HEK293 (cell line): ENCODE measurements around the gene TCEAL6.
"Not testable (repeated sequence)": the region's sequence is repeated elsewhere in the genome, so short reads cannot be mapped to it uniquely, and the experiment has no call there.

Source experiments
- CTCF ChIA-PET: fragments of 350-600 bp; formaldehyde crosslinking; extraction: SDS; loops from one replicate; lab custom pipeline; 2021; ENCODE audit warnings: antibody characterized with exemption; lab: Yijun Ruan, JAX
- POLR2A ChIA-PET: fragments of 300-600 bp; formaldehyde crosslinking; extraction: SDS; loops from one replicate; lab custom pipeline; 2020; ENCODE audit warnings: antibody characterized with exemption, inconsistent platforms; lab: Yijun Ruan, JAX
- H3K27ac ChIP-seq: fragments of 200-500 bp; sonication (Bioruptor generic); 2 replicates; pipeline ENCODE4 v1.5.1; 2014; ENCODE audit warnings: low read depth, low read length, control low read depth, inconsistent platforms; ENCODE audit errors: extremely low read depth
- H3K36me3 ChIP-seq, 2 experiments: fragments of 200-500 bp in 1 of 2; sonication (Bioruptor generic) in 1 of 2; 1 replicate in 1 of 2; 2 replicates in 1 of 2; pipeline ENCODE4 v1.5.1; 2014 to 2017; ENCODE audit warnings: inconsistent platforms in 2 of 2, low read length in 2 of 2; ENCODE audit not compliant: control insufficient read depth in 2 of 2, insufficient read depth in 1 of 2
- H3K4me1 ChIP-seq: fragments of 200-500 bp; sonication (Bioruptor generic); 2 replicates; pipeline ENCODE4 v1.5.1; 2014; ENCODE audit warnings: mild to moderate bottlenecking, low read length, inconsistent platforms; ENCODE audit not compliant: control insufficient read depth, insufficient read depth
- H3K4me3 ChIP-seq: 2 replicates; pipeline ENCODE4 v1.5.1; 2011; ENCODE audit warnings: low read depth, mild to moderate bottlenecking, control low read depth, low read length, moderate library complexity
- H3K9me3 ChIP-seq: fragments of 200-500 bp; sonication (Bioruptor generic); 2 replicates; pipeline ENCODE4 v1.5.1; 2014; ENCODE audit warnings: low read depth, low read length, inconsistent platforms; ENCODE audit not compliant: control insufficient read depth, insufficient read depth
- HOXC10 ChIP-seq: sonication (generic); formaldehyde crosslinking; IDR thresholded peaks from 2 replicates; pipeline ENCODE4 v1.8.1; 2023; ENCODE audit warnings: mild to moderate bottlenecking, missing genetic modification reagents
- TCF7L2 ChIP-seq: IDR thresholded peaks from 2 replicates; pipeline ENCODE4 v1.6.1; 2011; ENCODE audit warnings: low read depth, mild to moderate bottlenecking, inconsistent platforms, low read length, moderate library complexity, borderline replicate concordance
- ZNF138 ChIP-seq: fragments of 450-650 bp; formaldehyde crosslinking; IDR thresholded peaks from 2 replicates; pipeline ENCODE4 v1.5.1; 2016; ENCODE audit warnings: missing biosample characterization, missing genetic modification characterization, borderline replicate concordance
- ZNF654 ChIP-seq: fragments of 450-650 bp; formaldehyde crosslinking; IDR thresholded peaks from 2 replicates; pipeline ENCODE4 v1.5.1; 2016; ENCODE audit warnings: low read depth, missing biosample characterization, missing genetic modification characterization
- ZNF670 ChIP-seq: fragments of 450-650 bp; formaldehyde crosslinking; IDR thresholded peaks from 2 replicates; pipeline ENCODE4 v1.5.1; 2016; ENCODE audit warnings: missing biosample characterization, missing genetic modification characterization, low read depth
- TF ChIP-seq, protein P1 (sequence below): fragments of 450-650 bp; formaldehyde crosslinking; IDR thresholded peaks from 2 replicates; pipeline ENCODE4 v1.5.1; 2016; ENCODE audit warnings: missing biosample characterization, missing genetic modification characterization
- TF ChIP-seq, protein P2 (sequence below): fragments of 450-650 bp; formaldehyde crosslinking; IDR thresholded peaks from 2 replicates; pipeline ENCODE4 v1.5.1; 2016; ENCODE audit warnings: missing biosample characterization, missing genetic modification characterization

The TCEAL6 gene

DNA sequence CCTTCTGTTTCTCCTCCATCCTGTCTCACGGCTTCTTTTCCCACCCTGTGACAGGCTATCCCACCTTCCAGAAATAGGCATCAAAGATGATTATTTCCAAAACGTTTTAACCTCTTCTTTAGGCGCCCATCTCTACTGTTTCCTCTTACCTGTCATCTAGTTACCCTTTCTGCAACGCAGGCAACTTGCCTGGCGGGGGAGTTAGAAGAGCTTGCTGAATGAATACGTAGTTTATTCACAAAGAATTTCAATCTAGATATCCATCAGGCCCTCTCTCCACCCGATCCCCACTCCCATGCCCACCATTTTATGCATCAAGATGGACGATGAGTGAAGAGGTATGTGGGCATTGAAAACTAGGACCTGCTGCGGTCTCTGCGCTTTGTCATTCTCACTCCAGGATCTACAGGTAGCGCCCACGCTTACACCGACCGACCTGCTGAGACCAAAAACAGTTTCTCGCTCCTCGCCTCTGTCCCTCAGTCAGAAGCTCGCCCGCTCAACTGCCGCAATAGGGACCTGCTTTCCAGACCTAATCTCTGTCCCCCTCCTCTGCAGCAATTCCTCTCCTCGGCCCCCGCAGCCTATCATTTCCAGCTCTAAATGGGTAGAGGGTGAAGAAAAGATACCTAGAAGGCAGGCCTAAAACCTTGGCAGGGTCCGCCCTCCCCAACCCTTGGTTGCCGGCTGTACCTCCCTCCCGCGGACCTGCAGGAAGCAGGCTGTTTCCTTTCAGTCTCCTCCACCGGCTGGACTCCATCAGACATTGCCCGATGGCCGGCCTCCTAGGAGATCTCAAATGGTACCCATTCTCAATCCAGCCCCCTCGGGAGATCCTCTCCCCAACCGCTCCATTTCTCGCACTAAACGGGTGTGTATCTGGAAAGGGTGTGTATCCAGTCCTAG, 12.9 kb upstream of the TCEAL6 start (continued):
- TF ChIP-seq, protein P1, sequence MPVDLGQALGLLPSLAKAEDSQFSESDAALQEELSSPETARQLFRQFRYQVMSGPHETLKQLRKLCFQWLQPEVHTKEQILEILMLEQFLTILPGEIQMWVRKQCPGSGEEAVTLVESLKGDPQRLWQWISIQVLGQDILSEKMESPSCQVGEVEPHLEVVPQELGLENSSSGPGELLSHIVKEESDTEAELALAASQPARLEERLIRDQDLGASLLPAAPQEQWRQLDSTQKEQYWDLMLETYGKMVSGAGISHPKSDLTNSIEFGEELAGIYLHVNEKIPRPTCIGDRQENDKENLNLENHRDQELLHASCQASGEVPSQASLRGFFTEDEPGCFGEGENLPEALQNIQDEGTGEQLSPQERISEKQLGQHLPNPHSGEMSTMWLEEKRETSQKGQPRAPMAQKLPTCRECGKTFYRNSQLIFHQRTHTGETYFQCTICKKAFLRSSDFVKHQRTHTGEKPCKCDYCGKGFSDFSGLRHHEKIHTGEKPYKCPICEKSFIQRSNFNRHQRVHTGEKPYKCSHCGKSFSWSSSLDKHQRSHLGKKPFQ (tag by site-specific recombination), result no peak
- TF ChIP-seq HOXC10 (CRISPR knock-in tag) (no peak), ZNF670 (tag by site-specific recombination) (no peak)

DNA sequence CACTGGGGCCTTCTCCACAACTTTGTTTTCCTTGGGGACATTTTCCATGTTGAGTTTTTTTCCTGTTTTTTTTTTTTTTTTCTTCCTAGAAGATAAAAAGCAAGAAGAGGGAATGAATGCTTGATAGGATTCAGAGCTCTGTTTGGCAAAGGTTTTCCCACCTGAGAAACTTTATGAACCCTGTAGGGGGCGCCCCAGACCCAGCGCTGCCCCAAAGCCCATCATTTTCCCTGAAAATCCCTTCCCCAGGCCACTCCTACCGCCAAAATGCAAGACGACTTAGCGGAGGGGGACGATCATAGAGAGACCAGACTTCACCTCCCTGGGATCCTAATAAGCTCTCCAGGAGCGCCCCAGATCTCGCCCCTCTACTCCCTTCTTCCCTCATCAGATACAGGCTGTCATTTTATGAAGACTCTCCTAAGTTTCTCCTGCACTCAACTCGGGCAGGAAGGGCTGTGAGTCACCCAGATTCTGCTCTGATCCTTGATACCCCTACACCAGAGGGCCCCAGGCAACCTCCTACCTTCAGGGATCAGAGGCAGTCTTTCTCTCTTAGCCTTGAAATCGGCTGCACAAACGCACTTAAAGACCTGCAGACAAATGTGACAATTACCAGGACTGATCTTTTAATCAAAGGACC, 12.1 kb upstream of the TCEAL6 start:
- TF ChIP-seq ZNF654 (tag by site-specific recombination), result 0 out of 2 replicates have a peak, but pooled peaks have one; percentile 12
- TF ChIP-seq ZNF138, result no peak
- no peak overlapping the region for H3K27ac ChIP-seq
- H3K36me3 ChIP-seq, result no peaks in the 10 kb centered on the region
- H3K4me3 ChIP-seq, result no peak overlapping the region
- no peaks in the 10 kb centered on the region; the same call in 1 of the 2 replicates for H3K9me3 ChIP-seq
- no peaks in the 10 kb centered on the region for H3K4me1 ChIP-seq
- POLR2A ChIA-PET, result no interaction called here
- CTCF ChIA-PET, result interaction anchor here (0.6 to 1.0 kb wide), 5 partner anchors 9 to 375 kb away, joined by 3 to 7 read pairs (median 3); no protein-coding TSS in a partner anchor

DNA sequence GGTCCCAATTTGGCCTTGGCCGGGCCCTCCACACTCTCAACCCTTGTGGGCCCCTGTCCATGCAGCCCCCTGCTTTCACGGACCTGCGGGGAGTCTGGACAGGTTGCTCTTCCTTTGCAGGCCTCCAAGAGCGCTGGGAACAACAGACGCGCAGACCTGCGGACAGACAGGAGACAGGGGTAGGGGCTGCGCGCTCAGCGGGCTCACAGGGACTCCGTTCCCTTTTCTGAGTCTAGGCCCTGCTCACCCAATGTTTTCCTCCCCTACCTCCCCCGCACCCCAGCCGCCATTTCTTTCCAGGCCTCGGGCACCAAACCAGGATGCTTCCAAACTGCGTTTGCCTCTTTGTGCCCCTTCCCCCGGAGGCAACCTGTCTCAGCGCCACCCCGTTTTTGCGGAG, 650 bp downstream of the TCEAL6 start:
- H3K36me3 ChIP-seq, H3K4me3 ChIP-seq, H3K9me3 ChIP-seq, POLR2A ChIA-PET, CTCF ChIA-PET, H3K27ac ChIP-seq, H3K4me1 ChIP-seq: not testable (repeated sequence)

DNA sequence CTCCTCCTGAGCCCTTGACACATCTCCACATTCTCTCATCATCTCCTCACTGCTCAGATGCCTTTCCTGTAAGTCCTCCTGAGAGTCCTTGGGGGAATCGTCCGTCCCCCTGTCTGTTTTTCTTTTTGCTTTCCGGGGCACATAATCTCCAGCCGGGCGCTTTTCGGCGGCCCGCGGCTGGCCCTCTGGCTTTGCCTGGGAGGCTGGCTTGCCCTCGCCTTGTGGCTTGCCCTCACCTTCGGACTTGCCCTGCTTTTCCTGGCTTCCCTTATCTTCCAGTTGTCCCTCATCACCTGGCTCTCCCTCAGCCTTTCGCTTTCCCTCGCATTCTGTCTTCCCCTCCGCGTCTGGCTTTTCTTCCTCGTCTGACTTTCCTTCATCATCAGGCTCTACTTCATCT, 1.4 kb downstream of the TCEAL6 start:
- CTCF ChIA-PET, POLR2A ChIA-PET: not testable (repeated sequence)

DNA sequence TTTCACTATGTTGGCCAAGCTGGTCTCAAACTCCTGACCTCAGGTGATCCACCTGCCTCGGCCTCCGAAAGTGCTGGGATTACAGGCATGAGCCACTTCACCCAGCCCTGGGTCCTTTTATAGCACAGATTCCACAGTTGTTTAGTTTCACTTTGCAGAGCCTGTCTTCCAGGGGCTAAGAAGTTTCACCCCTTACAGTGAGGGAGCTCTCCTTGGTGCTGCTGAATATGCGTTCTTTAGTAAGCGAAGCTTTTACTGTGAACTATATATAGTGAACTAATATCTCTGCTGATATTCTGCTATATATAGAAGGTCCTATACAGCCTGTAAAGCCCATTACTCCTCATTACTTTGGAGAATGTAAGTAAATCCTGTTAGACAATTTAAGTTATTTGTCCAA, 4.2 kb downstream of the TCEAL6 start:
- H3K9me3 ChIP-seq, result no peaks in the 10 kb centered on the region
- H3K36me3 ChIP-seq, result no peaks in the 10 kb centered on the region
- ChIA-PET POLR2A (no interaction called here), CTCF (interaction anchor here (0.6 kb wide), 1 partner anchor 812 kb away, joined by 3 read pairs; no protein-coding TSS in a partner anchor)
- no peak overlapping the region for H3K4me3 ChIP-seq
- no peak overlapping the region for H3K27ac ChIP-seq
- no peaks in the 10 kb centered on the region for H3K4me1 ChIP-seq
- TF ChIP-seq, protein P2, sequence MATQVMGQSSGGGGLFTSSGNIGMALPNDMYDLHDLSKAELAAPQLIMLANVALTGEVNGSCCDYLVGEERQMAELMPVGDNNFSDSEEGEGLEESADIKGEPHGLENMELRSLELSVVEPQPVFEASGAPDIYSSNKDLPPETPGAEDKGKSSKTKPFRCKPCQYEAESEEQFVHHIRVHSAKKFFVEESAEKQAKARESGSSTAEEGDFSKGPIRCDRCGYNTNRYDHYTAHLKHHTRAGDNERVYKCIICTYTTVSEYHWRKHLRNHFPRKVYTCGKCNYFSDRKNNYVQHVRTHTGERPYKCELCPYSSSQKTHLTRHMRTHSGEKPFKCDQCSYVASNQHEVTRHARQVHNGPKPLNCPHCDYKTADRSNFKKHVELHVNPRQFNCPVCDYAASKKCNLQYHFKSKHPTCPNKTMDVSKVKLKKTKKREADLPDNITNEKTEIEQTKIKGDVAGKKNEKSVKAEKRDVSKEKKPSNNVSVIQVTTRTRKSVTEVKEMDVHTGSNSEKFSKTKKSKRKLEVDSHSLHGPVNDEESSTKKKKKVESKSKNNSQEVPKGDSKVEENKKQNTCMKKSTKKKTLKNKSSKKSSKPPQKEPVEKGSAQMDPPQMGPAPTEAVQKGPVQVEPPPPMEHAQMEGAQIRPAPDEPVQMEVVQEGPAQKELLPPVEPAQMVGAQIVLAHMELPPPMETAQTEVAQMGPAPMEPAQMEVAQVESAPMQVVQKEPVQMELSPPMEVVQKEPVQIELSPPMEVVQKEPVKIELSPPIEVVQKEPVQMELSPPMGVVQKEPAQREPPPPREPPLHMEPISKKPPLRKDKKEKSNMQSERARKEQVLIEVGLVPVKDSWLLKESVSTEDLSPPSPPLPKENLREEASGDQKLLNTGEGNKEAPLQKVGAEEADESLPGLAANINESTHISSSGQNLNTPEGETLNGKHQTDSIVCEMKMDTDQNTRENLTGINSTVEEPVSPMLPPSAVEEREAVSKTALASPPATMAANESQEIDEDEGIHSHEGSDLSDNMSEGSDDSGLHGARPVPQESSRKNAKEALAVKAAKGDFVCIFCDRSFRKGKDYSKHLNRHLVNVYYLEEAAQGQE (tag by site-specific recombination), result peak; percentile 66; the same call in 1 of the 2 replicates
- no peak for TF ChIP-seq TCF7L2

More for the DNA sequence above, 1.4 kb downstream of the TCEAL6 start:
- not testable (repeated sequence) for H3K4me3 ChIP-seq, H3K9me3 ChIP-seq, H3K4me1 ChIP-seq, H3K36me3 ChIP-seq, H3K27ac ChIP-seq
